GM21390 (cell line): Measurements from ENCODE around the gene ACVR1B.

ENCODE experiments used
- ATAC-seq: cut with Tn5 transposase; IDR thresholded peaks from one replicate; pipeline ENCODE4 v1.9.1; 2021; ENCODE audit not compliant: unreplicated experiment

The ACVR1B gene

GRCh38 chr12:52019113-52019770, 67.7 kb downstream of the ACVR1B start:
- no peak for ATAC-seq

- ATAC-seq = no peak
Measured at GRCh38 chr12:52020539-52021336, 69.2 kb downstream of the ACVR1B start.

GRCh38 chr12:52022841-52023181, 71.3 kb downstream of the ACVR1B start:
- no peak for ATAC-seq

GRCh38 chr12:52023182-52023975, 71.9 kb downstream of the ACVR1B start:
- peak; percentile 43 for ATAC-seq

- no peak for ATAC-seq
Measured at GRCh38 chr12:52023976-52024688, 72.6 kb downstream of the ACVR1B start.

GRCh38 chr12:52024845-52025230, 73.3 kb downstream of the ACVR1B start:
- no peak for ATAC-seq

- no peak for ATAC-seq
Measured at GRCh38 chr12:52026263-52026662, 74.8 kb downstream of the ACVR1B start.

- ATAC-seq = no peak
Measured at GRCh38 chr12:52027085-52027843, 75.8 kb downstream of the ACVR1B start.

- ATAC-seq = no peak
Measured at GRCh38 chr12:52029685-52030084, 78.2 kb downstream of the ACVR1B start.

- ATAC-seq = no peak
Measured at GRCh38 chr12:52032446-52032803, 80.9 kb downstream of the ACVR1B start.

- ATAC-seq = peak; percentile 92
Measured at GRCh38 chr12:52032804-52033445, 81.4 kb downstream of the ACVR1B start.

GRCh38 chr12:52033446-52034140, 82.1 kb downstream of the ACVR1B start:
- no peak for ATAC-seq

GRCh38 chr12:52035190-52035589, 83.7 kb downstream of the ACVR1B start:
- no peak for ATAC-seq

- ATAC-seq = no peak
Measured at GRCh38 chr12:52035926-52036325, 84.4 kb downstream of the ACVR1B start.

- ATAC-seq = peak; percentile 42
Measured at GRCh38 chr12:52036587-52037171, 85.2 kb downstream of the ACVR1B start.

- ATAC-seq = no peak
Measured at GRCh38 chr12:52037248-52037861, 85.9 kb downstream of the ACVR1B start.

- no peak for ATAC-seq
Measured at GRCh38 chr12:52038447-52038846, 86.9 kb downstream of the ACVR1B start.

- ATAC-seq = no peak
Measured at GRCh38 chr12:52041035-52041434, 89.5 kb downstream of the ACVR1B start.

- no peak for ATAC-seq
Measured at GRCh38 chr12:52041695-52042123, 90.2 kb downstream of the ACVR1B start.
